MM.1S (cell line): Measurements from ENCODE around the gene FRMD6.

ENCODE experiments used
- CTCF ChIP-seq: fragments of 300-600 bp; sonication (generic); IDR thresholded peaks from 2 replicates; pipeline ENCODE4 v1.5.1; 2016; ENCODE audit warnings: antibody characterized with exemption, low read length, mixed read lengths
- EZH2 ChIP-seq: fragments of 300-600 bp; sonication (generic); optimal IDR thresholded peaks from 2 replicates; pipeline ENCODE3; 2017; ENCODE audit warnings: low read depth, mild to moderate bottlenecking, antibody characterized with exemption, low read length, mixed read lengths

- TF ChIP-seq CTCF (no peak), EZH2 (no peak)
Measured at GRCh38 chr14:51605575-51605974, 46.1 kb upstream of the FRMD6 start.
